ENCODE results near the gene SYNM.

DNA sequence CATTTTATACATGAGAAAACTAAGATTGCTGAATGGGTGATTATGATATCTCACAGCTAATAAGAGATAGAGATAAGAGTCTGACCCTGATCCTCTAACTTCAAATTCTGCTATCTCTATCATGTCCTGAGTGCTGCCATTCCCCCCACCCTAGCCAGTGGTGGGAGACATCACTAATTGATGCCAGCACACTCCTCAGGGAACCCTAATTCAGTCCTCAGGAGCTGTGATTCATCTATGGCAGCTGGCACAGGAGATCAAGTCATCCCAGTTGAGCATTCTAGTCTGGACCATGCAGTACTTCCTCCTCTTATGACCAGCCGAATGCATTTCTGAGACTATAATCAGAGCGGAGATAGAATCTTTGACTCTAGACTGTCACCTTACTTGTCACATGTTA, 71.9 kb downstream of the SYNM start:
- no peak for TF ChIP-seq RXRA (IDR thresholded peaks at IDR 0.05; ENCODE audit: insufficient read depth, low read depth, low read length)
- TF ChIP-seq, protein P1, sequence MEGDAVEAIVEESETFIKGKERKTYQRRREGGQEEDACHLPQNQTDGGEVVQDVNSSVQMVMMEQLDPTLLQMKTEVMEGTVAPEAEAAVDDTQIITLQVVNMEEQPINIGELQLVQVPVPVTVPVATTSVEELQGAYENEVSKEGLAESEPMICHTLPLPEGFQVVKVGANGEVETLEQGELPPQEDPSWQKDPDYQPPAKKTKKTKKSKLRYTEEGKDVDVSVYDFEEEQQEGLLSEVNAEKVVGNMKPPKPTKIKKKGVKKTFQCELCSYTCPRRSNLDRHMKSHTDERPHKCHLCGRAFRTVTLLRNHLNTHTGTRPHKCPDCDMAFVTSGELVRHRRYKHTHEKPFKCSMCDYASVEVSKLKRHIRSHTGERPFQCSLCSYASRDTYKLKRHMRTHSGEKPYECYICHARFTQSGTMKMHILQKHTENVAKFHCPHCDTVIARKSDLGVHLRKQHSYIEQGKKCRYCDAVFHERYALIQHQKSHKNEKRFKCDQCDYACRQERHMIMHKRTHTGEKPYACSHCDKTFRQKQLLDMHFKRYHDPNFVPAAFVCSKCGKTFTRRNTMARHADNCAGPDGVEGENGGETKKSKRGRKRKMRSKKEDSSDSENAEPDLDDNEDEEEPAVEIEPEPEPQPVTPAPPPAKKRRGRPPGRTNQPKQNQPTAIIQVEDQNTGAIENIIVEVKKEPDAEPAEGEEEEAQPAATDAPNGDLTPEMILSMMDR (IDR thresholded peaks at IDR 0.05; ENCODE audit: control extremely low read depth in 1 of 3, insufficient read depth in 1 of 3, low read depth in 1 of 3, low read length in 3 of 3) = no peak
